ENCODE results near the gene KIF3B.
"Not testable (repeated sequence)": the region's sequence is repeated elsewhere in the genome, so short reads cannot be mapped to it uniquely, and the experiment has no call there.

The KIF3B gene

DNA sequence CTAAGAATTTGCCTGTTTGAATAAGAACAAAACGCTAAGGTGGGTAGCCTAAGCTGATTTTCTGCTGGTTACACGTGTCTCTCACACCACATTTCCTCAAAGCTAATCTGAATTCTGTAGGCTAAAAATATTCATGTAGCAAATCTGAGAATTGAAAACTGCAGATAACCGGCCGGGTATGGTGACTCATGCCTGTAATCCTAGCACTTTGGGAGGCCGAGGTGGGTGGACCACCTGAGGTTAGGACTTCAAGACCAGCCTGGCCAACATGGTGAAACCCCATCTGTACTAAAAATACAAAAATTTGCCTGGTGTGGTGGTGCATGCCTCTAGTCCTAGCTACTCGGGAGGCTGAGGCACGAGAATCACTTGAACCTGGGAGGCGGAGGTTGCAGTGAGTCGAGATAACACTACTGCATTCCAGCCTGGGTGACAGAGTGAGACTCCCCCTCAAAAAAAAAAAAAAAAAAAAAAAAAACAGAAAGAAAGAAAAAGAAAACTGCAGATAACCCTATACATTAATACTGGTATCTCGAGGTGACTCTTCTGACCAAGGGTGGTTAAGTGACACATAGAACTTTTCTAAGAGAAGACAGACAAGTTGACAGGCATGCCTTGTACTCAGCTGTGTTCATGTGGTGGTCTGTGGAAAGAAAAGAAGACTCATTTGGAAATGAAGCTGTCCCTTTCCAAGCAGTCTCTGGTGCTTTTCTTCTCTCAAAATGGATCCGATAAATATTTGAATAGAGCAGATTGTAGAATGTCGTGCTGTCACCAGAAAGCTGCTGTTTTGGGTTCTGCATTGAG, 55.9 kb downstream of the KIF3B start:
- no peak for DNase-seq

DNA sequence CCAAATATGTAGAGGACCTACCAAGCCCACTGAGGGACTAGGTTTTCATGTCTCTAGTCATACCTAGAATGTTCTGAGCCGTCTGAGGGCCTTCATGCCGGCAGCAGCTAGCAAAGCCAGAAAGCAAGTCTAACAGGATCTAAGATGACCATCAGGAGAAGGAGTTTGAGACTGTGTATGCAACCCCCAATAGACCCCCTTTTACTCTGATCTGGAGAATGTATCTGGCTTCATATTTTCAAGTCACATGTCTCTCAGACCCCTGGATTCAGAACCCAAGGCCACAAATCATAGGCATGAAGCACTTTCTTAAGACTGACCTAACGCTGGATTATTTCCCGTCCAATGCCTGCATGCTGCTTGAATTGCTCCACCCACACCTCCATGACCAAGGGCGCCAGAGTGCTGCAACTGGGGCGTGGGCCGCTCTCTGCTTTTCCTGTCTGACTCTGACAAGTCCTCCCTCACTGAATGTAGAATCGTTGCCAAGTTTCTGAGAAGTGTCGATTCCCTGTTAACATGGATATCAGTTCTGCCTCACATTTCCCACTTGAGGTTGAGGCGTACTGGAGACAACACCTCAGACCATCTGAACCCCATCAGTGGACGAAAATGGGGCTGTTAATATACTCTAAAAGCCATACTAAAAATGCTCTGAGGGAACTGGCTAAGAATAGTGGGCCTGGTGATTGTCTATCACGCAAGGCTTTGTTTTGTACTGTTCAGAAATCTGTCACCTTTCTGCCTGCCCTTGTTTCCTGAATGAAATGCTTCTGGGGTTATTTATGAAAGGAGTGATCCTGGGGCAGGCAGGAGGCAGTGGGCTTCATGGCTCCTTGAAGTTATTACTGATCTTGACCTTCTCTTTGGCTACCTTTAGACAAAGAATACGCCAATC, 56.8 kb downstream of the KIF3B start:
- DNase-seq, result no peak

DNA sequence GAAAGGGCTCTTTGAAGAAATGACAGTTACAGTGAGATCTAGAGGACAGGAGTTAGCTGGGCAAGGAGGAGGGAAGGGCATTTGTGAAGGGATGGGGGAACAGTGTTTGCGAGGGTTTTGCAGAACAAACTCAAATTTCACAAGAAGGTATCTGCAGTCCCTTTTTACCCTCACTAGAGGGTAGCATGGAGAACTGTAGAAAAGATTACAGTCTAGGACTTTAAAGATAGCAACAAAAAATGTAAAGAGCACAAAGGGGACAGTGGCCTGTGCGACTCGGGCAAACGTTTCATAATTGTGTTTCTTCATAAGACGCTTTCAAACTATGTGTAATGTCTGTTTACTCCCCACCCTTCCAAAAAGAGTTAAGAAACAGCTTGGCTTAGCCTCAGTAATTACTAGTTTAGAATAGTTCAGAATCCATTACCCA, 59.5 kb downstream of the KIF3B start:
- DNase-seq, result peak; percentile 40

DNA sequence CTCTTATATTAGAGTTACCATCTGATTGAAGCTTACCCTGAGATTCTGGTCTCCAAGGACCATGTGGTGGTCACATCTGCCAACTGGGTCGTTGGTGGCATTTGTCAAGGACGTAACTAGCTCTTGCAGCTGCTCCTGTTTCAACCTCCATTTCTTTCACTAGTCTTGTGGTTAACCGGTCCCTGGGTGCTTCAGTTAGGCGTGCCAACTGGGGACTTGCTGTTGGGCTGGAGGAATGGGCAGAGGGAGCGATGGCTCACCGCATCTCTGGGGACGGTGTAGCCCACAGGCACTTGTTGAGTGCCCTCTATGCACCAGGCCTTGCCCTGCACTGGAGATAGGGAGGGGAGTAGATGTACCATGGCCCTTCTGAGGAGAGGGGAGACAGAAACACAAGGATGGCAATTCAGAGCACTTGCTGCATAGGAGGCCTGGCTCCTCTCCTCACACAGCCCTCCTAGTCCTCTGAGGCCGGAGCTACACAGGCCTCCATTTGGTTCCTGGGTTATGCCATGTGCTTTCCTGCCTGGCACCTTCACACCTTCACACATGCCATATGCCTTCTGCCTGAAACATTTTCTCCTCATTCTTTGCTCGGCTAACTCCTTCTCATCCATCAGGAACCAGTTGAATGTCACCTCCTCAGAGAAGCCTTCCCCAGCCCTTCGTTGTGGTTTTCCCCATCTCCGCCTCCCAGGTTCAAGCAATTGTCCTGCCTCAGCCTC, 60.6 kb downstream of the KIF3B start:
- no peak for DNase-seq

DNA sequence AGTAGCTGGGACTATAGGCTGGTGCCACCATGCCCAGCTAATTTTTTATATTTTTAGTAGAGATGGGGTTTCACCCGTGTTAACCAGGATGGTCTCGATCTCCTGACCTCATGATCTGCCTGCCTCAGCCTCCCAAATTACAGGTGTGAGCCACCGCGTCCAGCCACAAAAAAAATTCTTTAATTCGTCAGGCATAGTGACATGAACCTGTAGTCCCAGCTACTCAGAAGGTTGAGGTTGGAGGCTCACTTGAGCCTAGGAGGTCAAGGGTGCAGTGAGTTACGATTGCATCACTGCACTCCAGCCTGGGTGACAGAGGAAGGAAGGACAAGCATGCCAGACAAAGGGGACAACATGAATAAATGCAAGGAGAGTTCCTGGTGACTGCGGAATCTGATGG, 61.2 kb downstream of the KIF3B start:
- no peak for DNase-seq

DNA sequence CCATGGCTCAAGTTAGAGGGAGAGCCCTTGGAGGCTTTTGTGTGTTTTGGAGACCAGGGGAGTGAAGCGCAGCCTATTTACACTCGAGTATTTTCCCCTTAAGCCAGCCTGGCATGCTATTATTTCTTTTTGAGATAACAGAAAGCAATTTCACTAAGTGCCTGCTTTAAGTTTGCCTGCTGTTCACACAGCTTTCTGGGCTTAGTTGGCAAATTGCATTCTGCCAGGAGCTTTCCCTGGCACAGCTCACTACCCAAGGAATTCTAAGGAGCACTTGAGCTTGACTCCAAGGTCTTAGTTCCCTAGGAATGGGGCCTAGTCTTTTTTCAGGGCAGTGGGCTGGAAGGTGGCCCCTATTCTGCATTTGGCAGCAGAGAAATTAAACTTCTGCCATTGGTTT, 61.7 kb downstream of the KIF3B start:
- DNase-seq, result no peak

DNA sequence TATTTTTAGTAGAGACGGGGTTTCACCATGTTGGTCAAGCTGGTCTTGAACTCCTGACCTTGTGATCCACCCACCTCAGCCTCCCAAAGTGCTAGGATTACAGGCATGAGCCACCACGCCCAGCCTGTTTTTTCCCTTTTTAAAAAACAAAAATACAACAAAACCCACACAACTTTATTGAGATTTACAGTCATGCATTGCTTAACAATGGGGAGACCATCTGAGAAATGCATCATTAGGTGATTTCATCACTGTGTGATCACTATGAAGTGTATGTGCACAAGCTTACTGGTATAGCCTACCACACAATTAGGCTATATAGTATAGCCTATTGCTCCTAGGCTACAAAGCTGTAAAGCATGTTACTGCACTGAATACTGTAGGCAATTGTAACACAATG, 63.6 kb downstream of the KIF3B start:
- not testable (repeated sequence) for DNase-seq

DNA sequence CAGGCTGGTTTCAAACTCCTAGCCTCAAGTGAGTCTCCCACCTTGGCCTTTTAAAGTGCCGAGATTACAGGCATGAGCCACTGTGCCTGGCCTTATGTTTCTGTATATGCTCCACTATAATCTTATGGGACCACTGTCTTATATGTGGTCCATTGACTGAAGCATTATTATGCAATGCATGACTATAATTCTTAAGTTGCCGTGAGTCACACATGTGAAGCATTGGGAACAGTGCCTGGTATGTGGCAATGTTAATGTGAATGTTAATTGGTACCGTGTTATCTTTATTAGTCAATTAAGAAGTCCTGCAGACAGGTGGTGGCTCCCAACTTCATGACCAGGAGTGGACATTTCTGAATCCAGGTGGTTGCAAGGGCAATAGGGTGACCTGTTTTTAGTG, 66.0 kb downstream of the KIF3B start:
- no peak for DNase-seq

DNA sequence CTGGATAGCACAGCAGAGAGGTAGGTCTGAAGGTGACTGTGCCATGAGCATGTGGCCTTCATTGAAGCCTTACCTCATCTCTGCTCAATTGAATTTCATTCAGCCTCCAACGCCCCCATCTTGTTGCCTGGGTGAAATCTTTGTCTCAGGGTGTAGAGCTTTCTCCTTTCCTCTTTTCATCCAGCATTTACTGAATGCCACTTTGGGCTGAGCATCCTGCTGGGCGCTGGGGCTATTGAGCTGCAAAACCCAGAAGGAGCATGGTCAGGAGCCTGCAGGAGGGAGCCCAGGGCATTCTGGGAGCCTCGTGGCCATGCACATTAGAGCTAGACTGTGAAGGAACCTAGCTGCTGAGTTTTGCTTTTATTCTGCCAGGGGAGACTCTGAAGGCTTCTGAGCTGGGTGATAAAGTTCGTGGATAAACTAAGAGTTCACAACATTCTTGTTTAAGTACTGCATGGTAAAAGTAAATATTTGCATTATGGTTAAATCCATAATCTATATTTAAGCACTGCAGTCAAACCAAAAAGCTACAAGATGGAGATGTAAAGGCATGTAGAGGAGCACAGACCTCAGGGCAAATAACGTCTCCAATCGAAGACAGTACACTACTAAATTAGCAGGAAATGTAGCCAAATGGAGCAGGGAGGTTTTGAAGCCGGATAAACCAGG, 67.5 kb downstream of the KIF3B start:
- no peak for DNase-seq

DNA sequence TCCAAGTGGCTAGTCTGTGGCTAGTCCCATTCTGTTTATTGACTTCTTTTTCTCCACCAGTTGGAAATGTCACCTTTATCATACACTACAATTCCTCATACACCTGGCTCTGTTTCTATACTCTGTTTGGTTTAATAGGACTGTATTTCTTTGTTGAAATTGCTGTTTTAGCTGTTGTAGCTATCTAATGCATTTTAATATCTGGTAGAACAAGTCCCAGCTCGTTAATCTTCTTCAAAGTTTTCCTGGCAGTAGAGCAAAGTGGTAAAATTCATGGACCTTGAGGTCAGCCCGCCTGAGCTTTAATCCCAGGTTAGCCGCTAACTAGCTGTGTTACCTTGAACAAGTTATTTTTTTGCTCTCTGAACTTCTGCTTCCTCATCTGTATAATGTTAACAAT, 70.8 kb downstream of the KIF3B start:
- DNase-seq, result no peak

DNA sequence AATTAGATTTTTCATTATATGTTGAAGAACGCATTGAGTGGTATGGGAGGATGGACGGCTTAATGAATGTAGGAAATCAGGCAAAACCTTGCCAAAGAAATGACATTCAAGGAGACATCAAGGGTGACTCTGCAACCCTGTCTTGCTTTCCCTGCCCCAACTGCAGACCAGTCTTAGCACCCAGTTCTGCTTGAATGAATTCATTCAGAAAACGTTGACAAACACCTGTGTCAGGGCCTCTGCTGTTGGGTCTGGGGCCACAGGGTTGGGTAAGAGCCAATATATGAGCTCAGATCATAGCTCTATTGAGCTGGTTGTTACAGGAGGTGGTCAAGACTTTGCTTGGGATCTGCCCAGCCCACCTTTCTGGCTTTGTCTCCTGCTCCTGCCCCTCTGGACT, 73.0 kb downstream of the KIF3B start:
- no peak for DNase-seq

DNA sequence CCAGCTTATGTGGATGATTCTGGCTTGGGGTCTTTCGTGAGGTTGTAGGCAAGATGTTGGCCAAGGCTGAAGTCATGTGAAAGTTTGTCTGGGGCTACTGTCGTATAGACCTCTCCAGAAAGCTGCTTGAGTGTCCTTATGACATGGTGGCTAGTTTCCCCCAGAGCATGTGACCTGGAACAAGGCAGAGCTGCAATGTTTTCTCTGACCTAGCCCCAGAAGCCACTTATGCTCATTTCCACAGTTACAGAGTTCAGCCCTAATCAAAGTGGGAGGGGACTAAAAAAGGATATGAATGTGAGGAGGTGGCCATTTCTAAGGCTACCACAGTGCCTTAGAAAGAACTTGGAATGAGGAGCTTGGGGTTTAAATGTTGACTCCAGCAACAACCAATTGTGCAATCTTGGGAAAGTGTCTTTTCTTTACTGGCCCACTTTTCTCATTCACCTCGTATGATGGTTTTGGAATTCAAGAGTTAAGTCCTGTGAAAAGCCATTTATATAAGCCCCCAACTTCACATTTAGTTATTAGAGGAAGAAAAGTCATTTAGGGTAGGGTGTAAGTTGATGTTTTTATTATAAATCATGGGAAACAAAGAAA, 74.8 kb downstream of the KIF3B start:
- no peak for DNase-seq

DNA sequence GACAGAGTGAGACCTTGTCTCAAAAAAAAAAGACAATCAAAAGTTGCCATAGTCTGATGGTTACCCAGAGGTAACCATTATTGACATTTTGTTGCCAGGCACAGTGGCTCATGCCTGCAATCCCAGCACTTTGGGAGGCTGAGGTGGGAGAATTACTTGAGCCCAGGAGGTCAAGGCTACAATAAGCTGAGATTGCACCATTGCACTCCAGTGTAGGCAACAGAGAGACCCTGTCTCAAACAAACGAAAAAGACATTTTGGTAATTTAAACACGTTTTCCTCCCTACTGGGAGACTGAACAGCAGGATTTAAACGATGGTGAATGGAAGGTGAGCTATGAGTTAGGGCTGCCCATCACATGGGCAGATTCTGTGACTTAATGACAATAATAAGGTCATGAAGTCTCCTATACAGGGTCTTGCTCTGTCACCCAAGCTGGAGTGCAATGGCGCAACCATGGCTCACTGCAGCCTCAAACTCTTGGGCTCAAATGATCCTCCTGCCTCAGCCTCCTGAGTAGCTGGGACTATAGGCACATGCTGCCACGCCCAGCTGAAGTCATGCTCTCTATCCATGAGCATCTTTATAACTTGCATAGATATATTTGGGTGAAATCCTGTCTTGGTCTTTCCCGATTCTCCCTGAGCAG, 76.5 kb downstream of the KIF3B start:
- DNase-seq, result no peak

DNA sequence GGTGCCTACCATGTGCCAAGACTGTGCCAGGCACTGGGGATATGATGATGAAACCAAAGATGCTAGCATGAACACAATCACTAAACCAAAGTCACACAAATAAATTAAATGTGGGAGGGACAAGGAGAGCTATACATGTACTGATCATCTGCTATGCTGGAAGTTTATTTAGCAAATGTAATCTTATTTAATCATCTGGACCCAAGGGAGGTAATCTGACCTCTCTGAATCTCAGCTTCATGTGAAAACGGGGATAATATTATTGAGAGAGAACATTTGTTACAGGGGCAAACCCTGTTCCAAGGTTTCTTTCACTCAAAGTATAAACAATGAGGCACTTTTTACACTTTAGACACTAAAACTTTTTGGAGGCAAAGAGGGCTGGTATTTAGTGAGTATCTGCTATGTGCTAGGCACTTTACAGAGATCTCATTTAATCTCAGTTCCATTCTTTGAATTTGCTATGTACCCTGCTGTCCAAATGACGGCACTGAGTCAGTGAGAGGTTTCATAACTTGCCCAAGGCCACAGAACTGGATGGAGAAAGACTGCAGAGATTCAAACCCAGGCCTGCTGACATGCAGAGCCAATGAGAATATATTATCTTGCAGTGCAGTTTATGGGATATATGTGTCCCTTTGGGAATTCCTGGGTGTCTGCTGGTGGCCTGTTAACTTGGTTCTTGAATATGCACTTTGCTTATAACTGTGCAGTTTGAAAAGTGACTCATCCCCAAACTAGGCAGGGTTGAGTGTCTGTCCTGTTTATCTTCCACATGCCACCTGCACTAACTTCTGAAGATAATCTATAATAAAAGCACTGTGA, 77.4 kb downstream of the KIF3B start:
- DNase-seq, result no peak

DNA sequence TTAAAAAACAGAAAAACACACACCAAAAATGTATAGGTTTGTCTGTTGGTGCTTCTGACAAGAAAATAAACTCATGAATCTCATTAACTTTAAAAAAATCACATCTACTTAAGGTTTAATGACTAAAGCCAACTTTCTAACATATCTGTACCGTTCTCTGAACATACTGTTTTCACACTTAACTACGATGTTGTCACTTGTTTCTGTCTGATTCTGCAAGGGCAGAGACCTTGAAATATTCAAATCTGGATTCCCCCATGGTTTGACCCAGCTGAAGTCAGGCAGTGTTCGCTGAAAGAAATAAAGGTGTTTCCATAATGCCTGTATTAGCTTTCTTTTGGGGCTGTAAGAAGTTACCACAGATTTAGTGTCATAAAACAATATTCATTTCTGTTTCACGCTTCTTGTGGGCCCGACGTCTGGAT, 78.0 kb downstream of the KIF3B start:
- no peak for DNase-seq

DNA sequence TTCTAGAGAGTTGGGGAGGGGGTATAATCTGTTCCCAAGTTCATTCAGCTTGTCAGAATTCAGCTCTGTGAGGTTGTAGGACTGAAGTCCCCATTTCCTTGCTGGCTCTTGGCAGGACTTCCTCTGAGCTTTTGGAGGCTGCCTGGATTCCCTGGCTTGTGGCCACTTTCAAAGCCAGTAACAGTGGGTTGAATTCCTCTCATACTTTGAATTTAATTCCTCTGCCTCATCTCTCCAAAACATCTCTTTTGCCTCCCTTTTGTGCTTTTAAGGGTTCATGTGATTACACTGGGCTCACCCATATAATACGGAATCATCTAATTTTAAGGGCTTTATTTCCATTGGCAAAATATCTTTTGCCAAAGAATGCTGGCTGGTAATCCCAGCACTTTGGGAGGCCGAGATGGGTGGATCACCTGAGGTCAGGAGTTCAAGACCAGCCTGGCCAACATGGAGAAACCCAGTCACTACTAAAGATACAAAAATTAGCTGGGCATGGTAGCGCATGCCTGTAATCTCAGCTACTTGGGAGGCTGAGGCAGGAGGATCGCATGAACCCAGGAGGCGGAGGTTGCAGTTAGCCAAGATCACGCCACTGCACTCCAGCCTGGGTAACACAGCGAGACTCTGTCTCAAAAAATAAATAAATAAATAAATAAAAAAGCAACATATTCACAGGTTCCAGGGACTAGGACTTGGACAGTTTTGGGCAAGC, 78.6 kb downstream of the KIF3B start:
- not testable (repeated sequence) for DNase-seq

DNA sequence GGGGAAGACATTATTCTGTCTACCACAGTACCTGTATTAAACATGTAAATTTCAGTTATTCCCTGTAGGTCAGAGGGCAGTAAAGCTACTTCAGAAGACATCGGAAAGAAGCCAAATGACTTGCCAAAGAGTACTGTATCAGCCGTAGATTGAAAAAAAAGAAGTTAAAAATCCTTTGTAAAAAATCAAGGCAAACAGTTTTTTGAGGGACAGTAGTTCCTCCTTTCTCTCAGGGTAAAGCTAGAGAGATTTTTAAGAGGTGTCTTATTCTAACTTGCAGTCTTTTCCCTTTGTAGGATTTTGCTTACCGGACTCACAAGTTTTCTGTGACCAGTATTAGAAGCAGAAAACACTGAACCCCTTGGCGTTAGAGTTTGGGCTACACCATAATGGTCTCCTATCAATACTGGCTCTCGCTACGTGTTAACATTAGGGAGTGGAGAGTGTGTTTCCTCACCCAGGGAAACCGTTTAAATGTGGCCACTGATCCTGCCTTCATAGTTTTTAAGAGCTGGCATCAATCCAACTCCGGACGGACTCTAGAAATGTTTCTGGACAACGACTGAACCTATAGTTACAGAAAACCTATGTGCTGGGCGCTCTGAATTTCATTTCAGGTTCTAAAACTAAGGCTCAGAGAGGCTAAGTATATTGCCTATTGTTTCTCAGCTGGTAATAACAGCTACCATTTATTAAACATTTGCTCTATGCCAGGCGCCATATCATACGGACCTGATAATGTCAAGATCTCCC, 79.3 kb downstream of the KIF3B start:
- DNase-seq, result no peak

DNA sequence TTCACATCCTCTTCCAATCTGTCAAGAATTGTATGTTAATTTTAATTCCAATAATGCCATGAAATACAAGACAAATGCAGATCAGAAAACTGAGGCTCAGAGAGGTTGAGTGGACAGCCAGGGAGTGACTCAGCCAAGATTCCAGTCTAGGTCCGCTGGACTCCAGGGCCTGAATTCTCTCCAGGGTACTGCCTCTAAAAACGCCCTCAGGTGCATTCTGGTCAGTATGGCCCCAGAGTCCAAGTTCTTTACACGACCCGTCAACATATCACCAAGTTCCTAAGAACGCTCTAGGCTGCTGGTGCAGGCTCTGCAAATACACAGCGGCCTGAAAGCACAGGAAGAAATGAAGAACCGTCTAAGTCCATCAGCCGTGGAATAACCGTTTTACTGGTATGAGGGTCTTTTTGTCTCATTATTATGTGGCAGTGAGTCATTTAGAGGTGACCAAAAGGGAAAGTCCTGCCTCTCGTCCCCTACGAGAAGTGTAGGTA, 80.0 kb downstream of the KIF3B start:
- DNase-seq, result no peak

Data from eye (tissue), 1 donor.